HUDEP-2 (cell line): Measurements from ENCODE around the gene NCR2.

Experiments used
- DNase-seq, 76 experiments: peaks; one replicate each; lab custom pipeline; 2025; ENCODE audit not compliant: unreplicated experiment in 76 of 76; lab: John Stamatoyannopoulos, UW

NCR2 gene

GRCh38 chr6:41392246-41392645, 56.8 kb downstream of the NCR2 start:
- no peak for DNase-seq

GRCh38 chr6:41396335-41396734, 60.9 kb downstream of the NCR2 start:
- no peak for DNase-seq

DNA sequence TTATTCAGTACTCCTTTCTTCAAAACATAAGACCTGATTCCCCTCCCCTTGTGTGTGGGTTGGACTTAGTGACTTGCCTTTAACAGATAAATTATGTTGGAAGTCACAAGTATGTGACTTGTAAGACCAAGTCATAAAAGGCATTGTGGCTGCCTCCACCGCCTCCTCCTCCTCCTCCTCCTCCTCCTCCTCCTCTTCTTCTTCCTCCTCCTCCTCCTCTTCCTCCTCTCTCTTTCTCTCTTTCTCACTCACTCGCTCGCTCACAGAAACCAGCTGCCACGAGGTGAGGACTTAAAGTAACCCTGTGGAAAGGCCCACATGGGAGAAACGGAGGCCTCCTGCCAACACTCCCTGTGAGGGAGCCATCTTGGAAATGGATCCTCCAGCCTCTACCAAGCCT, 64.0 kb downstream of the NCR2 start:
- no peak for DNase-seq
